ENCODE results near the gene TLR5.

GRCh38 chr1:223135176-223135942 is 7.7 kb downstream of the TLR5 start:
- TF ChIP-seq POLR2A (IDR thresholded peaks at IDR 0.05; ENCODE audit: low read length) = no peak
- no peak for TF ChIP-seq GATA1 (IDR thresholded peaks at IDR 0.05; ENCODE audit: low read depth, low read length)

Measured in erythroblast (primary cell).